Measurements from ENCODE around the gene NAGLU.

- TF ChIP-seq PAX5 (IDR thresholded peaks at IDR 0.05; ENCODE audit: insufficient read depth, low read length, severe bottlenecking) (no peak), POLR2AphosphoS5 (IDR thresholded peaks at IDR 0.05; ENCODE audit: low read depth, low read length) (no peak), POU2F2 (IDR thresholded peaks at IDR 0.05; ENCODE audit: low read depth, low read length) (no peak)
Measured at GRCh38 chr17:42562388-42563142, 26.5 kb downstream of the NAGLU start.
